Camera-type eye (tissue), 1 donor: Measurements from ENCODE around the gene F7. TPM values are rescaled to one million over a fixed set of nuclear protein-coding genes. Genes with fewer than 3 reads are reported as not detected.

Source experiments
- total RNA-seq: library from RNA; depleted of rRNA; stranded (reverse); fragments of >200 nt; gene quantifications from one replicate; pipeline ENCODE4 v1.2.3, GENCODE V29; 2014

Gene F7
- total RNA-seq = 2.1 TPM

DNA sequence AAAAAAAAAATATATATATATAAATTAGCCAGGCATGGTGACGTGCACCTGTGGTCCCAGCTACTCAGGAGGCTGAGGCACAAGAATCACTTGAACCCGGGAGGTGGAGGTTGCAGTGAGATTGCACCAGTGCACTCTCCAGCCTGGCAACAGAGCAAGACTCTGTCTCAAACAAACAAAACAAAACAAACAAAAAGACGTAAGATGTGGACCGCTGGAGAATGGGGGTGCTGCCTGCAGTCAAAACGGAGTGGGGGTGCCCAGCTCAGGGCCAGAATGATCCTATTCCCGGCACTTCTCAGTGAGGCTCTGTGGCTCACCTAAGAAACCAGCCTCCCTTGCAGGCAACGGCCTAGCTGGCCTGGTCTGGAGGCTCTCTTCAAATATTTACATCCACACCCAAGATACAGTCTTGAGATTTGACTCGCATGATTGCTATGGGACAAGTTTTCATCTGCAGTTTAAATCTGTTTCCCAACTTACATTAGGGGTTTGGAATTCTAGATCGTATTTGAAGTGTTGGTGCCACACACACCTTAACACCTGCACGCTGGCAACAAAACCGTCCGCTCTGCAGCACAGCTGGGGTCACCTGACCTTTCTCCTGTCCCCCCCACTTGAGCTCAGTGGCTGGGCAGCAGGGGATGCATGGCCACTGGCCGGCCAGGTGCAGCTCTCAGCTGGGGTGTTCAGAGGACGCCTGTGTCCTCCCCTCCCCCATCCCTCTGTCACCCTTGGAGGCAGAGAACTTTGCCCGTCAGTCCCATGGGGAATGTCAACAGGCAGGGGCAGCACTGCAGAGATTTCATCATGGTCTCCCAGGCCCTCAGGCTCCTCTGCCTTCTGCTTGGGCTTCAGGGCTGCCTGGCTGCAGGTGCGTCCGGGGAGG lies at the start of gene F7:
Gene F7 (plus strand): TSS at position 760 of the 889 bp plus-strand sequence. CDS start 51 bp downstream, at position 811.

DNA sequence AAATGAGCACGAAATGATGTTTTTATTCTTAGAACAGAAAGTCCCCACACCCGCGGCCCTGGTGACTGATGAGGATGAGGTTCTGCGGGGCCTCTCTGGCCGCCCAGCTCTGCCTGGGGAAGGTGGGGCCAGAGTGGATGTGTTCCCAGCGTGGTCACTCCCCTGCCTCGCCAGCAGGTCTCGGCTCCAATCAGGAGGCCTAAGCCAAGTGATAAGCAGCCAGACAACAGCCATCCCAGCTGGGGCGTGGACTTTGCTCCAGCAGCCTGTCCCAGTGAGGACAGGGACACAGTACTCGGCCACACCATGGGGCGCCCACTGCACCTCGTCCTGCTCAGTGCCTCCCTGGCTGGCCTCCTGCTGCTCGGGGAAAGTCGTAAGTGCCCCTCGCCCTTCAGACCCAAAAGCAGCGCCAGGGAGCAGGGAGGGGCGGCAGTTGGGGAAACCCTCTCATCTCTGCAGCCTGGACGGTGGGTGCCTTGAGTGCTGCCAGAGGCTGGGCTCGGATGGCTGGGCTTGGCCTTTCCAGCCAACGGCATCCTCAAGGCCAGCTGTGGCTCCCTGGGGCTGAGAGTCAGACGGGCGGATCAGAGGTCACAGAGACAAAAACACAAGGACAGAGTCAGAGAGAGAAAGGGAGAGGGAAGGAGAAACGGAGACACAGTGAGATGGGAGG lies 17.1 kb downstream of the F7 start, which contains the start of gene F10:
Gene F10 (plus strand): TSS at position 250 of the 676 bp plus-strand sequence. CDS start 57 bp downstream, at position 307.

DNA sequence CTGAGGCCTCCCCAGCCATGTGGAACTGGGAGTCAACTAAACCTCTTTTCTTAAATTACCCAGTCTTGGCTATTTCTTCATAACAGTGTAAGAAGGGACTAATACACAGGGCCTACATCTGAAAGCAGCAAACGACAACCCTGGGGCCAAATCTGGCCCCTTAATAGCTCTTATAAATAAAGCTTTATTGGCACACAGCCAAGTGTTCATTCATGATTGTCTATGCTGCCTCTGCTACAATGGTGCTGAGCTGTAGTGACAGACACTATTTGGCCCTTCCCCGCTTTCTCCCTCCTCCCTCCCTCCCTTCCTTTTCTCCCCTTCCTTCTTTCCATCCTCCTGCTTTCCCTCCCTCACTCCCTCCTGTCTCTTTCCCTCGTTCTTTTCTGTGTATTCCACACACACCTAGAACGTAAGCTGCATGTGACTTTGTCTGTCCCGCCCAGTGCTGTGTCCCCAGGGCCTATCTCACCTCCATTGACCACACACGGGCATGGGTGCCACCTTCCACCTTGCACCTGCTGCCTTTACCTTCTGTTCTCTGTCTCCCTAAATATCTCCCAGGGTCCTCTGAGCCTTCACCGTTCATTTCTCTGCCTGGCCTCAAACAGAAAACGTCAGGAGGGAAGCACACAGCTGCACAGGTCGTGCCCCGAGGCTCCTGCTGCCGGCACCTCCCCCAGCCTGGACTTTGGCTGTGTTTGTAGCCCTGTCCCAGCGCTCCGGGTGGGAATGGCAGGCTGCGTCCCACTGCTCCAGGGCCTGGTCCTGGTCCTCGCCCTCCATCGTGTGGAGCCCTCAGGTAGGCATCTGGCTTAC lies 52.5 kb downstream of the F7 start, which contains the start of gene PROZ:
Gene PROZ (plus strand): TSS at position 720 of the 819 bp plus-strand sequence. CDS start 13 bp downstream, at position 733.

Other genes starting within 250 kb of the F7 start
- 91.5 TPM for gene MCF2L, start 136.6 kb upstream of the F7 start, total RNA-seq
- gene F10, start 17.0 kb downstream of the F7 start, total RNA-seq = 22.7 TPM
- gene PROZ, start 52.9 kb downstream of the F7 start, total RNA-seq = not detected
- gene PCID2, start 102.9 kb downstream of the F7 start, total RNA-seq = 72.6 TPM
- 87.0 TPM for gene CUL4A, start 103.8 kb downstream of the F7 start, total RNA-seq
- gene LAMP1, start 191.4 kb downstream of the F7 start, total RNA-seq = 57.5 TPM